Nephron (organoid): Measurements from ENCODE around the gene NAXD.

Experiments
- H3K27ac Mint-ChIP-seq, 3 experiments: 2 replicates each; pipeline ENCODE4 v1.8.0; 2020; ENCODE audit warnings: mixed read lengths in 3 of 3, mild to moderate bottlenecking in 2 of 3, moderate library complexity in 1 of 3
- H3K27me3 Mint-ChIP-seq: 2 replicates; pipeline ENCODE4 v1.8.0; 2021; ENCODE audit warnings: low read depth, mild to moderate bottlenecking, moderate library complexity, mixed read lengths
- H3K36me3 Mint-ChIP-seq: 2 replicates; pipeline ENCODE4 v1.8.0; 2020; ENCODE audit warnings: low read depth, mixed read lengths
- H3K4me1 Mint-ChIP-seq: 2 replicates; pipeline ENCODE4 v1.8.0; 2020; ENCODE audit warnings: mixed read lengths
- H3K4me3 Mint-ChIP-seq, 3 experiments: 2 replicates each; pipeline ENCODE4 v1.8.0; 2020; ENCODE audit warnings: mild to moderate bottlenecking in 3 of 3, mixed read lengths in 3 of 3, moderate library complexity in 2 of 3
- H3K9me3 Mint-ChIP-seq: 2 replicates; pipeline ENCODE4 v1.8.0; 2020; ENCODE audit warnings: mixed read lengths
- TF ChIP-seq, protein P1 (sequence below), 3 experiments: fragments of 200-600 bp; sonication (generic); IDR thresholded peaks; one replicate each; pipeline ENCODE4 v1.5.0; 2021; ENCODE audit warnings: antibody characterized with exemption in 3 of 3; ENCODE audit not compliant: unreplicated experiment in 3 of 3

Gene NAXD

DNA sequence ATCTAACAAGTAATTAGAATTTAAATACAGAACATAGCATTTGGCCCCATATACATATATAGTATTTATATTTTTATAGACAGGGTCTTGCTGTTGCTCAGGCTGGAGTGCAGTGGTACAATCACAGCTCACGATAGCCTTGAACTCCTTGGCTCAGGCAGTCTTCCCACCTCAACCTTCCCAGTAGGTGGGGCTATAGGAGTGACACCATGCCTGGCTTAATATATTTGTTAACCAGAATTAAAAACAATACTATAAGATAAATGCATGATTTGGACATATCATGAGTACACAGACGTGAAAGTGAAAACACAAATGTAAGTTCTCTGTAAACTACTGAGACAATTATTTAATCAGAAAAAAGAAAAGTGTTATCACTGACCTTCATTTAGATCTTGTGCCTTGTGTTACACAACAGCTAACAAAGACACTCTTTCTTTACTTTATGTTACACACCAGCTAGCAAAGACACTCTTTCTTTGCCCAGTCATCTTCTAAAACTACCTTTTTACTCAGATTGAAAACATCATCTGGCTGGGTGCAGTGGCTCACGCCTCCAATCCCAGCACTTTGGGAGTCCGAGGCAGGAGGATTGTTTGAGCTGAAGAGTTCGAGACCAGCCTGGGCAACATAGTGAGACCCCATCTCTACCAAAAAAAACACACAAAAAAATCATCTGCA is 68.0 kb downstream of the NAXD start:
- no peak overlapping the region for H3K27ac Mint-ChIP-seq
- H3K36me3 Mint-ChIP-seq: peaks cover 49% of the 10 kb centered on the region
- TF ChIP-seq, protein P1, sequence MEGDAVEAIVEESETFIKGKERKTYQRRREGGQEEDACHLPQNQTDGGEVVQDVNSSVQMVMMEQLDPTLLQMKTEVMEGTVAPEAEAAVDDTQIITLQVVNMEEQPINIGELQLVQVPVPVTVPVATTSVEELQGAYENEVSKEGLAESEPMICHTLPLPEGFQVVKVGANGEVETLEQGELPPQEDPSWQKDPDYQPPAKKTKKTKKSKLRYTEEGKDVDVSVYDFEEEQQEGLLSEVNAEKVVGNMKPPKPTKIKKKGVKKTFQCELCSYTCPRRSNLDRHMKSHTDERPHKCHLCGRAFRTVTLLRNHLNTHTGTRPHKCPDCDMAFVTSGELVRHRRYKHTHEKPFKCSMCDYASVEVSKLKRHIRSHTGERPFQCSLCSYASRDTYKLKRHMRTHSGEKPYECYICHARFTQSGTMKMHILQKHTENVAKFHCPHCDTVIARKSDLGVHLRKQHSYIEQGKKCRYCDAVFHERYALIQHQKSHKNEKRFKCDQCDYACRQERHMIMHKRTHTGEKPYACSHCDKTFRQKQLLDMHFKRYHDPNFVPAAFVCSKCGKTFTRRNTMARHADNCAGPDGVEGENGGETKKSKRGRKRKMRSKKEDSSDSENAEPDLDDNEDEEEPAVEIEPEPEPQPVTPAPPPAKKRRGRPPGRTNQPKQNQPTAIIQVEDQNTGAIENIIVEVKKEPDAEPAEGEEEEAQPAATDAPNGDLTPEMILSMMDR (IDR thresholded peaks at IDR 0.05; ENCODE audit: unreplicated experiment in 3 of 3): peak; percentile 14 to 27 (median 22)
- no peaks in the 10 kb centered on the region for H3K27me3 Mint-ChIP-seq
- H3K9me3 Mint-ChIP-seq: no peaks in the 10 kb centered on the region
- no peak overlapping the region for H3K4me3 Mint-ChIP-seq
- peaks cover 6% of the 10 kb centered on the region for H3K4me1 Mint-ChIP-seq

DNA sequence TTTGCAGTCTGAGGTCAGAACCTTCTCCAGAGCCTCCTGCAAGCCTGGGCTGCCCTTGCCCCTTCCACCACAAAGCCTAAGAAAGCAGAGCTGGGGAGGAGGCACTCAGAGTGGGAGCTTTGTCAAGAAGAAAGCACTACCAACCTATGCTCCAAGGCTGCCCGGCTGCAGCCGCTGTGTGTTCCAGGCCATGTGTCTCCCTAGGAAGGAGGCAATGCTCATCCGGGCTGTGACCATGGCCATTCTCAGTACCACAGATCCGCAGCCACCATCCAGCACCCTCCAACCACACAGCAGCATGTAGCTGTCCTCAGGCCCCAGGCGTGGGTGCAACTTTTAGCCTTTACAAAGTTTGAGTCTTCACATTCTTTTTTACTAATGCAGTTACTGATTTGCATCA is 68.6 kb downstream of the NAXD start:
- Mint-ChIP-seq H3K4me3 (no peak overlapping the region), H3K9me3 (no peaks in the 10 kb centered on the region), H3K36me3 (peaks cover 43% of the 10 kb centered on the region), H3K27ac (no peak overlapping the region), H3K4me1 (peaks cover 6% of the 10 kb centered on the region), H3K27me3 (no peaks in the 10 kb centered on the region)
- TF ChIP-seq, protein P1 (IDR thresholded peaks at IDR 0.05; ENCODE audit: unreplicated experiment in 3 of 3): no peak

DNA sequence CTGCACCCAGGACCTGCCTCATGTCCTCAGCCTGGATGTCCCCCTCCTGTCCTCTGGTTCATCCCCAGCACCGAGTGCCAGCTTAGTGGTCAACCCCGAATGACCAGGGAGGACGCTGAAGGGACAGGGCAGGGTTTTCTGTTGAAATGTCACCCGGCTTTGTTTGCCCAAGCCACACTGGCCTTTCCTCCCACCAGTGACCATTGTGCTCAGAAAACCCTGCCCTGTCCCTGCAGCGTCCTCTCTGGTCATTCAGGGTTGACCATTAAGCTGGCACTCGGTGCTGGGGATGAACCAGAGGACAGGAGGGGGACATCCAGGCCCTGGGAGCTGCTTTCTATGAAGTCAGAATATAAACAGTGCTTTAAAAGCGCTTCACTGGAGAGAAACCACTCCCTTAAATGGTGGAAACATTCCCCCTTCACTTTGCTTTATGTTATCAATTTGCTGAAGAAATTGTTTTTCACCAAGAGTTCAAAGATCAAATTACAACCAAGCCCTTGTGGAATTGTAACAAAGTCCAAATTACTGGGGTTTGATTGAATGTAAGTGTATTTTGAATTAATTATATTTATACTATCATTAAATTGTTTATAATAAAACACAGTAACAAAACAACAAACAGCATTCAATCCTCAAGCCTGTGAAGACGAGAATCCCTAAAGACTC is 69.2 kb downstream of the NAXD start:
- H3K4me3 Mint-ChIP-seq: no peak overlapping the region
- peaks cover 6% of the 10 kb centered on the region for H3K4me1 Mint-ChIP-seq
- peak overlapping the region in 1 of 3 experiments; percentile 49 for H3K27ac Mint-ChIP-seq
- TF ChIP-seq, protein P1 (IDR thresholded peaks at IDR 0.05; ENCODE audit: unreplicated experiment in 3 of 3): no peak
- H3K27me3 Mint-ChIP-seq: no peaks in the 10 kb centered on the region
- no peaks in the 10 kb centered on the region for H3K9me3 Mint-ChIP-seq
- H3K36me3 Mint-ChIP-seq: peaks cover 44% of the 10 kb centered on the region

DNA sequence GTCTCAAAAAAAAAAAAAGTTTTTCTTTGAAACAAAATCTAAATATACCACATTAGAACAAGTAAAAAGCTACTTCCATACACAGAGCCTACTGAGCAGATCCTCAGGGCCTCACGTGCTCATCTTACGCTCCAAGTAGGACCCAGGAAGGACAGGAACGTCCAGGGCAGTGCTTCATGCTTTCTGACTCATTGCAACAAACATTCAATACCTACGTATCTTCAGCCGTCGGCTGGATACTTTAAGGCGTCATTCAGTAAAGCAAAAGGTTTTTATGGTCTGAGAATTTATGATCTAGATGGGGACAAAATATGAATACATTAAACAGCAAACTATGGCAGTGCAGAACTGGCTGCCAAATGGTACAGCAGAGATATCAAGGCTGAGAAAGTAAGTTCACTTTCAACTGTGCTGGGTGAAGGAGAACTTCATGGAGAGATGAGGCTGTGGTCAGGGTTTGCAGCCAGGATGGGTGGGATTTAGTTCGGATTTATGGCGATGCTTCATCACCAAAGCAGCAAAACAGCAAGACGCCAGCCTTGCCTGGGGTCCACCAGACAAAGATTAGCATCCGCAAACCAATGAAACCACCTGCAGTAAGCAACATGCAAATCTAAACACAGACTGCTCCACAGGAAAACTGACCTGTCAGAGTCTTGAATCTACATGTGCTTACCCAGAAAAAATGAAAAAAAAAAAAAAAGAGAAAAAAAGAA is 70.1 kb downstream of the NAXD start:
- no peak overlapping the region for H3K4me3 Mint-ChIP-seq
- H3K4me1 Mint-ChIP-seq: peaks cover 6% of the 10 kb centered on the region
- H3K27ac Mint-ChIP-seq: peak overlapping the region; percentile 8 to 49 (median 9)
- H3K9me3 Mint-ChIP-seq: no peaks in the 10 kb centered on the region
- TF ChIP-seq, protein P1 (IDR thresholded peaks at IDR 0.05; ENCODE audit: unreplicated experiment in 3 of 3): no peak
- H3K36me3 Mint-ChIP-seq: peaks cover 47% of the 10 kb centered on the region
- no peaks in the 10 kb centered on the region for H3K27me3 Mint-ChIP-seq

DNA sequence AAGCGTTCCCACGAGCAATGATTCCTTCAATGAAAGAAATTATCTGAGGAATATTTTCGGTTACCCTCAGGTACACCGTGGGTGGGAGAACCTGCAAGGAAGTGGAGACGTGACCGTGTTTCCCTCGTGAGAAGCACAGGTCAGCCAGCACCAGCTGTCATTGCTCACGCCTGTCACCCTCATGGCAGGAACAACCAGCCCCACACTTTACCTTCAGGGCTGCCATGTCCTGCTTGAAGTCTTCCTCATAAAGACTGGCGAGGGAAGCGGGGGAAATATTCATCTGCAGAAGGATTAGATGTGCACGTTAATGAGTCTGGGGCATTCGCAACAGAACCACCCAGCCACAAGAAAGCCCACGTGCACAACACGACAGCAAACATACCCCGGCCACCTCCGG is 72.4 kb downstream of the NAXD start:
- Mint-ChIP-seq H3K36me3 (peaks cover 42% of the 10 kb centered on the region), H3K27me3 (no peaks in the 10 kb centered on the region), H3K4me1 (peaks cover 6% of the 10 kb centered on the region), H3K27ac (no peak overlapping the region), H3K4me3 (no peak overlapping the region), H3K9me3 (no peaks in the 10 kb centered on the region)
- TF ChIP-seq, protein P1 (IDR thresholded peaks at IDR 0.05; ENCODE audit: unreplicated experiment in 3 of 3): no peak
